ENCODE measurements around the gene KCNK15.

Gene KCNK15

DNA sequence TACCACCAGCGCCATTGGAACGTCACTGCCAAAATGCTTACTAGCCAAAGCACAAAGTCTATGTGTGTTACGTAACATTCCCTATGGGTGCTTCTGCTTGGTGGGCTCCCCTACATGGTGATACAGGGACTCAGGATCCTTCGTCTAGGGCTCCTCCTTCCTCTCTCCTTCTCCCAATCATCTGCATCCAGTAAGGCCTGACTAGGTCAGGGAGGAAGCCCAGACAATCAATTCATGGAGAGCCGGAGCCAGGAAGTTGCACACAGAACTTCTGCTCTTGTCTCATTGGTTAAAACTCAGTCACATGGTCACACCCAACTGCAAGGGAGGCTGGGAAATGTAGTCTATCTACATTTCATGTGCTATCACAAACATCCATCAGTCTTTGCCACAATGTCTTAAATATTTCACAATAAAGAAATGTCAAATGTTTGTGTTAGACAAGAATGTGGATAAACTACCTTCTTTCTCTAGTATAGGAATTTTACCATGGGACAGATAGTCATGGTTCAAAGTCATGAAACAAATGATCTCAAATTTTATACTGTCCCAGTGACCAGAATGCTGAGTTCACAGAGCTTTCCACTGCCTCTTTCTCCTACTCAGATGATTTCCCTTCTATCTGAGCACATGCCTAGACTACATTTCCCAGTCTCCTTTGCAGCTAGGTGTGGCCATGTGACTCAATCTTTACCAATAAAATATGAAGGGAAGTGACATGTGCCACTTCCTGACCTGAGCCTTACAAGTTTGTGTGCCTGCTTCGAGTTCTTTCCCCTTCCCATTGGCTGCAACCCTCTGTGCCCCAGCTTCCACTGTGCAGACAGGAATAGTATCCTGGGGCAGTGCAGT, 9.3 kb upstream of the KCNK15 start:
- DNase-seq = peak; percentile 33

DNA sequence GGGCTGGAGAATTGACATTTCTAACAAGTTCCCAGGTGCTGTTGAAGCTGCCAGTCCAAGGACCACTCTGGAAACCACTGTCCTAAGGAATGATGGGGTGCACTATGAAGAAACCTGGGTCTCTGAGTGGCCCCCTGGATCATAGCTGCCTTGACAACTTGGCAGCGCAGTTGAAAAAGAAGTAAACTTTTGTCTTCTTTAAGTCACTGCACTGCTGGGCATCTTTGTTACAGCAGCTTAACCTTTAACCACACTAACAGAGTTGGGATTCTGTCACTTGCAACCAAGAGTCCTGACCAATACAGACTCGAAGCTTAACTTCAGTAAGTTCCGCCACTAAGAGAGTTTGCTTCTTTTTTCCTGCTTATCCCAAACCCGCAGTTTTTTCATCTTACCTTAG, 8.5 kb upstream of the KCNK15 start:
- no peak for DNase-seq

DNA sequence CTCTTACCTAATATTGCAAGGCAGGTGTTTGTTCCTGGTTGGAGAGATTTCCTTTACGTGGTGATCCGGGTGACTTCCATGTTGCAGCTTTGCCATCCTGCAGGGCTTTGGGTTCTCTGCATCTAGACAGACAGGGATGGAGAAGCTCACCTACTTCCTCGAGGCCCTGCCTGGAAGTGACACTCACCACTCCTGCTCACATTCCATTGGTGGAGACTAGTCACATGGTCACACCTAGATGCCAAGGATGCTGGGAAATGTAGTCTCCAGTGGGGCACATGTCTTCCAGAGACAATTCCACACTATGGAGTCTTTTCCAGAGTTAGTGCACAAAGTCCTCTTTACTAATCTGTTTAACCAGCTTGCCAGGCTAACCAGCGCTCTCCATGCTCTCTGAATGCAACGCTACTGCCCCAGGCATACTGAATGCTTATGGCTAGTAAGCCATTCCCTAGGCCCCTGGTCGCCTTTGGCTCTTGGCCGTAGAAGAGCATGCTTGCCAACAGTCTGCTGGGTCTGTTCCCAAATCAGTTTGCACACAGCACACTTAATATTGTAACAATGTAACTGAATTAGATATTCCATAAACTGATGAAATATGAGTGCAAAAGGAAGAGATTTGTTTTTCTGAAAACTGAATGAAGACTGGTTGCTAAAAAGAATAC, 6.7 kb upstream of the KCNK15 start:
- DNase-seq = peak; percentile 73

DNA sequence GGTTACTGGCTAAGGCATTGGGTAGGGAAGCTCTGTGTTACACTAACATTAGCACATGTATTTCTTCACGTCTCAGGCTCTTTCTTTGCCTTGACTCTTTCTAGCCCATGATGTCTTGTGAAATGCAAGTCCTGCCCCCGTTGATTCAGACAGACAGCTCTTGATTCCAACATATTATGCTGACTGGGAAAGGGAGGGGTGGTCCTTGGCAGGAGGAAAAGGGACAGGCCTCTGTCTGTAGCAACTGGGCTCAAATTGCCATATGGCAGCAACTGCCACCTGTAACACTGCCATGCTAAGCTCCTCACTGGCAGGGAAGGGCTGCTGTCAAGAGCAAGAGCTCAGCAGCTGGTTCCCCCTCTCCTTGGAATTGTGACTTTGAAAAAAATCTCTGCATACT, 5.7 kb upstream of the KCNK15 start:
- DNase-seq = no peak

DNA sequence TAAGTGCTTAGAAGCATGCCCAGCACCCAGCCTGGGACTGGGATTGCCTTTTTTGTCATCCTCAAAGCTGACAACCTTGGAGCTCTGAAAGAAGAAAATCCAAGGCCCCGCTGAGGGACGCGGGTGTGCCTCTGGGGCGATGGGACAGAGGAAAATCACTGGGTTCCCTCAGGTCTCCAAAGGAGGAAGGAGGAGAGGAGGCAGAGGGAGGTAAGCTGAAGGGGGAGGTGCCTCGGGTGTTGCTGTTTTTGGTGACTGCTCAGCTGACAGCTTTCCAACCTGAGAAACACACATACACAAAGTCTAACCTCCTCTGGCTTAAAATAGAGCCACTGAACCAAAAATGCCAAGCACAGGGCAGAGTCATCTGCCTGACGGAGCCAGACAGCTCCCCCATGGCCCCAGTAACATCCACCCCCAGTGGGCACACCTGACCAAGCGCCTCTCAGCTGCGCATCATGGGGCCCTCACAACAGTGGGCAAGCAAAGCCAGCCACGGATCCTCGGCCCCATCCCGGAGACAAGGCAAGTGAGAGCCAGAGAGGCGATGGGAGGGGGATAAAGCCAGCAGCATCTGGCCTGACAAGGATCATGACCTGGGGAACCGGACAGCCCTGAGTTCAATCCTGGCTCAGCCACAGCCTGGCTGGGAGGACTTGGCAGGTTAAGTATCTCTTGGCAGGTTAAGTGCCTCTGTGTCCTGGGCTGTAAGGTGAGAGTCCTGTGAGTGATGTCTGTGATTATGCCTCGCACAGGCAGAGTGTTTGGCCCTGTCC, 3.2 kb upstream of the KCNK15 start:
- no peak for DNase-seq

DNA sequence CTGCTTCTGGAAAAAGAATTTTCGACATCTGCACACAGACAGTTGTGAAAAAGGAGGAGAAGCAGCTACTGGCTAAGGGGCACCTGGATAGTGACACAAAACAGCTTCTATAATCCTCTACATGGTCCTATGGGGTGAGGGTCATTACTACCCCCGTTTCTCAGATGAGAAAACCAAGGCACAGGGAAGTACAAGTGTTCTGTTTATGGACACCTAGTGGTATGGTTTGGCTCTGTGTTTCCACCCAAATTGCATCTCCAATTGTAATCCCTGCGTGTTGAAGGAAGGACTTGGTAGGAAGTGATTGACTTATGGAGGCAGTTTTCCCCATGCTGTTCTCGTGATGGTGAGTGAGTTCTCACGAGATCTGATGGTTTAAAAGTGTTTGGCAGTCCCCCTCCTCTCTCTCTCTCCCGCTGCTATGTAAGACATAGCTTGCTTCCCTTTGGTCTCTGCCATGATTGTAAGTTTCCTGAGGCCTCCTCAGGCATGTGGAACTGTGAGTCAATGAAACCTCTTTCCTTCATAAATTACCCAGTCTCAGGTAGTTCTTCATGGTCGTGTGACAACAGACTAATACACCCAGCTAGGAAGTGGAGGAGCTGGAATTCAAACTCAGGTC, 2.5 kb upstream of the KCNK15 start:
- no peak for DNase-seq

DNA sequence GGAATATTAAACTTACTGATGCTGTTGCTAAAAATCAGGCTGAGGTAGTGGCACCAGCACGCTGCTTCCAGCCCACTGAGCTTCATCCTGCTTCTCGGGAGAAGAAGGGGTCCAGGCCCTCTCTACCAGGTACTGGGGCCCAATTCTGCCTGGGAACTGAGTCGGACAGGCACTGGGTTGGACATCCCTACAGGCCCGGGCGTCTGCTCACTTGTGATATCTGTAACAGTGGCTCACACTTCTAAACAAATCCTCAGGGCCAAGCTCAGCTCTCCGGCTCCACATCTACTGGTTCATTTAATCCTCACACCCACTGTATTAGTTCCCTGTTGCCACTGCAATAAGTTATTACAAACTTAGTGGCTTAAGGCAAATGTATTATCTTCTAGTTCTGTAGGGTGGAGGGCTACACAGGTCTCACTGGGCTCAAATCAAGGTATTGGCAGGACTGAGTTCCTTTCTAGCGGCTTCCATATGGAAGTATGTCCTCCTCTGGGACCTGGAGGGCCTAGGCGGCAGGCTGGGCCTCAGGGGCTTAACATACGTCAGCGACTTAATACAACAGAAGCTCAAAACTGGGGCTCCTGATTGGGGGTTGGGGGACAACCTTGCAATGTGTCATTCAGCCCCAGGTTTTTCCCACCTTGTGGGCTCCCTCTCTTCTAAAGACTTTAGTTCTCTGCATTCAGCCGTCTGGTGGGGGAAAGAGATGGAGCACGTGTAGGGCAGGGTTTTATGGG, 1.6 kb upstream of the KCNK15 start:
- DNase-seq = no peak

DNA sequence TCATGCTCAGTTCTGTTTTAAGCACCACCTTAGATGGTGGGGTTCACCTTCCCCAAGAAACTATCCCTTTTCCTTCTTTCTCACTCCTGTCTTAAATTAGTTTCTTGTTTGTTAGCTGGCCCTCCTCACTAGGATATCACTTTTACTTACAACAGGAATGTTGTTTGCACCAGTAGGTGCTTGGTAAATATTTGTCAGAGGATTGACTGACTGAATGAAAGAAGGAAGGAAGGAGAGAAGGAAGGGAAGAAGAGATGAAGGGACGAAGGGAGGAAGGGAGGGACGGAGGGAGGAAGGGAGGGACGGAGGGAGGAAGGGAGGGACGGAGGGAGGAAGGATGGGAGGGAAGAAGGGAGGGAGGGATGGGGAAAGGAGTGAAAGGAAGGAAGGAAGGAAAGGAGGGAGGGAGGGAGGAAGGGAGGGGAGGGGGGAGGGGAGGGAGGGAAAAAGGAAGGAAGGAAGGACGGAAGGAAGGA, 505 bp upstream of the KCNK15 start:
- DNase-seq = no peak

DNA sequence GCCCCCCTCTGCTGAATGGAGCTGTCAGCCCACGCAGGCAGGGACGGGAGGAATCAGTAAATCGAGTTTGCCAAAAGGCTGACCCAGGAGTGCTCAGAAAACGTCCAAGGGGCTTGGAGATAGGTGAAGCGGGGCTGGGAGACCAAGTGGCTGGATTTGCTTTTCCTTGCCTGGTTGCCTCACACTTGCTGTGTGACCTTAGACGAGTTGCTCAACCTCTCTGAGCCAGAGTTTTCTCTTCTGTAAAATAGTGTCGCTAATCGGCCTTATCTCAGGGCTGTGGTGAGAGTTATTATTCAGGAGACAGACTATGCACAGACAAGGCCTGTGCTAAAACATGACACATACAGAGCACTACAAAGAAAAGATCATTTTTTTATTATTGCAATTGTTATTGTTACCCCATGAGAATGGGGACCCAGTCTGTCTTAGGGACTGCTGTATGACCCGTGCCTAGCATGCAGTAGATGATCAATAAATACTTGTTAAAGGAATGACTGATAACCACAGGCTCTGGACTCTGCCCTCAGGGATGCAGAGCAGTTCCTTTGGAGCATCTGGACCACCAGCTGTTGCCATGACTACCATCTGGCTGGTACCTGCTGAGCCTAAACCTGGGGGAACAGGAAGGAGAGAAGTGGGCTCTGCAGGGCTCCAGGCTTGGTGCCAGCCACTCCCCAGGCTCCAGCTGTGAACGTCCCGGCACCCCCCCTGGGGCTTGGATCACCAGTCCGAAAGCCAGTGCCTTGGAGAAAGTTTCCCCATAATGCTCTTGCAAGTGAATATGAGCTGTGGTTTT, 901 bp downstream of the KCNK15 start:
- DNase-seq = no peak

DNA sequence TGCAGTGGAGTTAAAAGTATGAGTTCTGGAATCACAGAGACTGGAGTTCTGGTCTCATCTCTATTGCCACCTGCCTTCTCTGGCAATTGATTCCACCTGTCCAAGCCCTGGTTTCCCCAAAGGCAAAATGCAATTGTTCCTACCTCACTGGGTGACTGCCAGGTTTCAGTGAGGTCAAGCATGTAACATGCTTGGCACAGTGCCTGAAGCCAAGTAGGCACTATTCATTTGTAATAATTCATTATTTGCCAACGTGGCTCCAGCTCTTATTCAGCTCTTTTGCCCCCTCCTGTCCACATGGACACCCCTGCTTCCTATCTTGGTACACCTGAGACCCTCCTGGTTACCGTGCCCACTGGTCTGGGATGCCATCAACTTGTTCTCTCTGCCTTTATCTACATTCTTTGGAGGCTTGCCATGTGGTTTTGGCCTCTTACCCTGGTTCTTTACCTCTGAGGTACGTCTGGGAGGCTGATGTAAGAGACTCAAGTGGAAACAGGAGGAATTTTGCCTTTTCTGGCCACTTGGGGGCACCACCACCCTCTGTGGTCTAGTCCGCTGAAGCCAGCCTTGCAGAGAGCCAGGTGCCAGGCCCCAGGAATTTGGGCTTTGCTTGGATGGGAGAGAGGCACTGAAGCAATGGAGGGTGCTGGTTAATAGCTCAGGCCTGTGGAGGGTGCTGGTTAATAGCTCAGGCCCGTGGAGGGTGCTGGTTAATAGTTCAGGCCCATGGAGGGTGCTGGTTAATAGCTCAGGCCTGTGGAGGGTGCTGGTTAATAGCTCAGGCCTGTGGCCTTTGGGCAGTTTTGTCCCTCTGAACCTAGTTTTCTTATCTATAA, 1.7 kb downstream of the KCNK15 start:
- DNase-seq = peak; percentile 99

DNA sequence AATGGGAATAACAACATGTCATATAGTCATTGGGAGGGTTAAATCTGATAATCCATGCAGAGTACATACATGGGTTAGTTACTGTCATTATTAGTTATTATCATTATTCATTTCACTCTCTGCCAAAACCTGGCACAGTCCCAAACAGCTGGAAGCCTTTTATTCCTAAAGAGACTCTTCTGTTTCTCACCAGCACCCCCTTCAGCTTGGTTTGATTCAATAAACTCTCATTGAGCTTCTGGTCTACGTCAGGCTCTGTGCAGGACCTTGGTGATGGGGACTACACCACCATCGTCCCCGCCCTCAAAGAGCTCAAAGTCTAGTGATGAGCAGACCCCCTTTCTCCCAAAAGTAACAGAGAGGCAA, 2.3 kb downstream of the KCNK15 start:
- DNase-seq = peak; percentile 48

DNA sequence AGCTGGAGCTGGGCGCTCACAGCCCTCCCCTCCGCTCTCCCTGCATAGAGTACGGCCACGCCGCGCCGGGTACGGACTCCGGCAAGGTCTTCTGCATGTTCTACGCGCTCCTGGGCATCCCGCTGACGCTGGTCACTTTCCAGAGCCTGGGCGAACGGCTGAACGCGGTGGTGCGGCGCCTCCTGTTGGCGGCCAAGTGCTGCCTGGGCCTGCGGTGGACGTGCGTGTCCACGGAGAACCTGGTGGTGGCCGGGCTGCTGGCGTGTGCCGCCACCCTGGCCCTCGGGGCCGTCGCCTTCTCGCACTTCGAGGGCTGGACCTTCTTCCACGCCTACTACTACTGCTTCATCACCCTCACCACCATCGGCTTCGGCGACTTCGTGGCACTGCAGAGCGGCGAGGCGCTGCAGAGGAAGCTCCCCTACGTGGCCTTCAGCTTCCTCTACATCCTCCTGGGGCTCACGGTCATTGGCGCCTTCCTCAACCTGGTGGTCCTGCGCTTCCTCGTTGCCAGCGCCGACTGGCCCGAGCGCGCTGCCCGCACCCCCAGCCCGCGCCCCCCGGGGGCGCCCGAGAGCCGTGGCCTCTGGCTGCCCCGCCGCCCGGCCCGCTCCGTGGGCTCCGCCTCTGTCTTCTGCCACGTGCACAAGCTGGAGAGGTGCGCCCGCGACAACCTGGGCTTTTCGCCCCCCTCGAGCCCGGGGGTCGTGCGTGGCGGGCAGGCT, 4.6 kb downstream of the KCNK15 start:
- DNase-seq = no peak

DNA sequence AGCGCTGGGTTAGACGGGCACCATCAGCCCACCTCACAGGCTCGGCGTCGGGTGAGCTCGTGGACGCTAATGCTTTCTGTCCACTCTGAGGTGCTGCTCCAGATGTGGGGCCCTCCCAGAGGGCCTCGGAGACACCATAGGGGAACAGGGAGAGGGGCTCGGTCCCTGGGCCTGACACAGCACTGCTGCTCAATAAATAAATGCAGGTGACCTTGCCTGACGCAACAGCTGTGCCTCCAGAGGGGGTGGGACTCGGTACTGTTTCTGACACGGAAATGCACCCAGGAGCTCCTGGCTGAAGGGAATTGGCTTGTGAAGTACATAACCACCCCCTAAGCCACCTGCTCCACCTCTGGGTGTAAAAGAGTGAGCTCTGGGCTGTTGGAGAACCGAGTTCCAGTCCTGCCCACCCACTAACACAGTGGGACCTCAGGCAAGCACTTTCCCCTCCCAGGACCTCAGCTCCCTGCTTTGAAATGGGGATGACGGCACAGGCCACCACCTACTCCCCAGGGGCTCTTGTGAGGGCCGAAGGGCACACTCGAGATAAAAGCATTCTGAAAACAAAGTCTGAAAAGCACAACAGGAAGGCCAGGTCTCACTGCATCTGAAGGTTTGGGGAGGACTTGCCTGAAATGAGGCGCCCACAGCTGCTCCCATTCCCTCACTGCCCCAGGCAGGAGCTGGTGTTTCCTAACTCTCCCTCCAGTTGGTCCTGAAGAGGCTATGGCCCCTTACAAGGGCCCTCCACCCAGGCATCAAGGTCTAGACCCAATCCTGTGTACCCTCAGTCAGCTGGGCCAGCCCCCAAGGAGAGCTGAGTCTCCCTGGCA, 6.7 kb downstream of the KCNK15 start:
- no peak for DNase-seq

DNA sequence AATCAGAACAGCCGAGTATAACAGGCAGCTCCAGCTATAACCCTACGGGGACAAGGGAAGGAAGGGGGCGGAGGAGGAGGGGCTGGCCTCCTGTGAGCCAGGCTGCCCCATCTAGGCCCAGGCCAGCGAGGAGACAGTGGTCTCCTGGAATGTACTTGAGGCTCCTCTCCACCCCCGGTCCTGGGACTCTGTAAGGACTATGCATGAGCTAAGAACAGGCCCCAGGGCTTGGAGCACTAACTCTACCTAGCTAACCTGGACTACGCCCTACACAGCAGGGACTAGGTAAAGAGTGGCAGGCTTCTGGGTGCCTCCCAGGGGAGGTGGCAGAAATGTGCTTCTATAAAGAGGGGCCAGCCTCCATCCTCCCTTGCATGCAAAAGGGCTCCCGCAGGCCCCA, 8.9 kb downstream of the KCNK15 start:
- no peak for DNase-seq

DNA sequence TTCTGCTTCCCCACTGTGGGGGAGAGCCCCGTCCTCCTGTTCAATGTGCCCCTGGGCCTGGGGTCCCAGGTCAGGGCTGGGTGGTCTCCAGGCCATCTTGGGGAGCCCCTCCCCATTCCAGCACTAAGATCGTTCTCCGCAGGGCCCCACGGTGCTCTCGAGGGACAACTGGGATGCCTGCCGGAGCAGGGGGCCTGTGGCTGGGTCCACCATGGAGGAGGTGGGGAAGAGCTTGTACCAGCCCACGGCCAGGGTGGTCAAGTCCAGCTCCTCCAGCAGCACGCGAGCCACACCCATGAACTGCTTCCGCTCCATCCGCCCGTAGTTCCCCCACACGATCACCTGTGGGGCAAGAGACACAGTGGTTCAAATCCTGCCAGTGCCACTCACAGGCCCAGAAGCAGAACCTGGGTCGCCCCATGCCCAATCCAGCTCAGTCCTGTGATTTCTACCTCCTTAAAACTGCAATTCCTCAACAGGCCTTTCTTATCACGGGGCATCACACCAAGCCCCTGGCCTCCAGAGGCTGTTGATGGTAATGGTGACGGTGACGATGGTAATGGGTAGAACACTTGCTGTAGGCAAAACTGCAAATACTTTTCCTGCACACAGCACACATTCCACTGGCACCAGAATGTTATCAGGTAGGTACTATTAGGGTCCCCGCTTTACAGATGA, 10.5 kb downstream of the KCNK15 start:
- DNase-seq = no peak

DNA sequence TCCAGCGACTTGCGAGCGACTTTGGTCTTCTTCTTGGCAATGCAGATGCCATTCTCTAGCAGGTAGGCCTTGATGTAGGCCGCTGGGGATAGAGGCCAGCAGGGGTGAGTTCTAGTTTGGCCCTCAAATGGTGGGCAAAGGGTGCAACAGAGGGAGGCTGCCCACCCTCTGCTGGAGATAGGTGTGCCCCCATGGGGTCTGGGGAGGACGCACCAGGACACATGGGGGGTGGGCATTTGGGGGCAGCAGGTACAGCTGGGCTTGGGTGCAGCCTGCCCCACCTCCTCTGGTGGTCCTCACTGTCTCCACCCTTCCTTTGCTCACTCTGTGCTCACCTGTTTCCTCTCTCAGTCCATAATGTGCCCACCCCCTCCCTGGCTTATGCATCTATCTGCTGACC, 11.3 kb downstream of the KCNK15 start:
- no peak for DNase-seq

DNA sequence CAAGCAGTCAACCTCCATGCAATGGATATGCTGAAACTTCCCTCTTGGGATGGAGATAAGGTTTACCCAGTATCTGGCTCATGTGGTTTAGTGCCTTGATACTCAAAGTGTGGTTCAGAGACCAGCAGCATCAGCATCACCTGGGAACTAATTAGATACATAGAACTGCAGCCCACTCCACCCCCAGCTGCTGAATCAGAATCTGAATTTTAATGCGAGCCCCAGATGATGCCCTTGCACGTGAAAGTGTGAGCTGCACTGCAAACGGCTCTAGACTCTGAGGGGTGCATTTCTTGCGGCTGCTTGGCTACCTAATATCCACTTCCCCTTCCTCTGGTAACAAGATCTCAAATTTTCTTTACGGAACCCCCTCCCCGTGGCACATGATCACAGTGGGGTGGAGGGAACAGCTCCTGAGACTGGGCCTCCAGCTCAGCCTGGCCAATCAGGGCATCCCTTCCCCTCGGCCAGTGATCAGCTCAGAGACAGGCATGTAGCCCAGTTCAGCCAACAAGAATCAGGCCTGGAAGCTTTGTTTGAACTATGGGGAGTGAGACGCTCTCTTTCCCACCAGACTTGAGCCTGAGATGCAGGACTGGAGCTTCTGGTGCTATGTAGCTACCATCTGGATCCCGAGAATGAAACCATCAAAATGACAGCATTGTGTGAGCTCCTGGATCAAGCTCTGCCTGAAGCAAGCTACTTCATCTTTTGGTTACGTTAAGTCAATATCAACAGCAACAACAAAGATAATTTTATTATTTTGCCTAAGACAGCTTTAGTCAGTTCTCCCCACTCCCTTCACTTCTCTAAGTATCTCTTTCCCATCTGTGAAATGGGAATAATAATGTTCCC, 12.8 kb downstream of the KCNK15 start:
- DNase-seq = no peak
